Activated CD8-positive, alpha-beta memory T cell treated with anti-CD3 and anti-CD28 coated beads, Interleukin-2, amount 50 U/mL, for 1 hour (primary cell): ENCODE measurements around the gene POC1A.
A peak's percentile ranks its signal among the peaks of the same experiment; 100 is the strongest.

Source experiments
- DNase-seq: peaks from one replicate; pipeline ENCODE4 v3.0.0-alpha.2; 2020; ENCODE audit errors: extremely low read depth

POC1A gene

DNA sequence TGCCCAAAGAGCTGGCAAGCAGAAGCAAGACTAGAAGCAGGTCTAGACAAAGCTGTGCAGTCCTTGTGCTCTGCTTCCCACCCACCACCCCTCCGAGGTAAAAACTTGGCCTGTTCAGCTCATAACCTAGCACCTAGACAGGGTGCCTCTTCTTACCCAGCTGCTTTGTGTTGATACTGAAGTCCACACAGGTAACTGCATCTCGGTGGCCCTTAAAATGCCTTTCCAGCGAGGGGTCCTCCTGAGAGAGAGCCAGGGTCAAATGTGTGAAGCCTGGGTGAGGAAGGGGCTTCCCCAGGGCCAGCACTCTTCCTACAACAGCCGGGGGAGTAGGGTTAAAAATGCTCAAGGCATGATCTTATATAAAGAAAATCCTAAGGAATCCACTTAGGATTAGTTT lies 3.4 kb downstream of the POC1A start:
- DNase-seq: no peak

DNA sequence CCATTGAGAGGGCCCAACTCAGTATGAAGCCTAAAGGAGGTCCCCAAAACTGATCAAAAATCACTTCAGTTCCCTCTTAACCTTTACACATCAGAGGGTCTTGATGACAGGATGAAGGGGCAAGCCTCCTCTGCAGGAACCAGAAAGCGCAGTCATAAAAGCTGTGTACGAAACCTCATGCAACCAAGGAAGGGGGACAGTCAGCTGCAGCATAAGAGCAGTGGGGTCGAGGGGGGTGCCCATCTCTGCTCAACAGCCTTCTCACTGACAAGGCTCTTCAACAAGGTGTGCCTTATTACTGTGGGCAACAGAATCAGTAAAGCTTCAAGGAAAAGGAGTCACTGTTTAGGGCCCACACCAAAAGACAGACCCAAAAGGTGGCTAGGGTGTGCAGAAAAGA lies 3.9 kb downstream of the POC1A start:
- no peak for DNase-seq

DNA sequence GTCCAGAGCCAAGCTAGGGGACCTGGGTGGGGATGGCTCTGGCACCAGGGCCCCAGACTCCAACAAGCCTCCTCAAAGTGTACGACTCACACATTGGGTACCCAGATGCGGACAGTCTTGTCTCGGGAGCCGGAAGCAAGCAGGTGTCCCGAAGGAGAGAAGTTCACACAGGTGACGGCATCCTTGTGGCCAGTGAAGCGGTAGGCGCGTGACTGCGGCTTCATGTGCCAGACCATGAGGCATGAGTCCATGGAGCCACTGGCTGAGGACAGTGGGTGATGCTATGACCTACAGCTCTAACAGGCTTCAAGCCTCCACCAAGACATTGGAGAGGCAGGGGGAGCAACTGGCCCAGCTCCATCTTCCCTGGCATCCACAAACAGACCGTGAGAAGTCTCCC lies 4.5 kb downstream of the POC1A start:
- no peak for DNase-seq

DNA sequence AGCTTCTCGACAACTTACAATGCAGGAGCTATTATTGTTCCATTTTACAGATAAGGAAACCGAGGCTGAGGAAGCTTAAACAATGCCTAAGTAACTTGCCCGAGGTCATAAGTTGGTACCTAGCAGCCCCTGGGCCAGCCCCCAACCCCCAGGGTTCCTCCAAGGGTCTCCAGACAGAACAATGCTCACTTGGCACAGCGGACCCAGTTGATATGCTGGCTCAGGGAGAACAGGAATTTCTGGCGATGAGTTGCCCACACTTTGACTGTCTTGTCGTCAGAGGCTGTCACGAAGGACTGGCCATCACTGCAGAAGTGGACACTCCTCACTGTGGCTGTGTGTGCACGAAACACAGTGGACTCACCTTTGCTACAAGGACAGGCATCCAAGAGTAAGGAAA lies 5.2 kb downstream of the POC1A start:
- no peak for DNase-seq

DNA sequence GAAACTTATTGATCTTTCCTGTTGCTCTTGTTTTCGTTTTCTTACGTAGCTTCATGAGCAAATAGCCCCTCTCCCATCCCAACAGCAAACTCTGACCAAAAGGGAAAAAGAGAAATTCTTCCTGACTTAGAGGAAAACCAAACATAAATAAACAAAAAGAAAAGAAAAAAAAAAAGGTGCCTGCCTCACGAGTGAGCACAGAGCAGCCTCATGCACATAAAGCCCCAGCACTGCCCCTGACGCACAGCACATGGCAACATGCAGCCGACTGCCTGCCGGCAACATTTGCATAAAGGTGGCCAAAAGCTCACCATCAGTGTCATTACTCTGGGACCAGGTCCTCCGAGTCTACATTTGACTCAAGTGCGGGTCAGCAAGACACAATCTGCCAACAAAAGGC lies 6.4 kb downstream of the POC1A start:
- no peak for DNase-seq

DNA sequence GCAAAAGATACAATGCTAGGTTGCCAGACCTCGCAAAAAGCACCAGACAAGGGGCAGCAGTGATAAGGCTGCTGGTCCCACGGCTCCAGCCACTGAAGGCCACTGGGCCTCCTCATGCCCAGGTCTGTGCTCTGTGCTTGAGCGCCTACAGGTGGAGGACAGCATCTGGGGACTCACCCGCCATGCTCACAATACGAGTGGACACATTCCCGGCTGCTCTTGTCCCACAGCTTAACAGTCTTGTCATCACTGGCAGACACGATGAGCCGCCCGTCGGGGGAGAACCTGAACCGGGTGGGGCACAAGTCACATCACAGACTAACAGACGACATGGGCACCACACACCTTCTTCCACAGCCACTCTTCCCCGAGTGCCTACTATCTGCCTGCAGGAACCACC lies 7.4 kb downstream of the POC1A start:
- no peak for DNase-seq

DNA sequence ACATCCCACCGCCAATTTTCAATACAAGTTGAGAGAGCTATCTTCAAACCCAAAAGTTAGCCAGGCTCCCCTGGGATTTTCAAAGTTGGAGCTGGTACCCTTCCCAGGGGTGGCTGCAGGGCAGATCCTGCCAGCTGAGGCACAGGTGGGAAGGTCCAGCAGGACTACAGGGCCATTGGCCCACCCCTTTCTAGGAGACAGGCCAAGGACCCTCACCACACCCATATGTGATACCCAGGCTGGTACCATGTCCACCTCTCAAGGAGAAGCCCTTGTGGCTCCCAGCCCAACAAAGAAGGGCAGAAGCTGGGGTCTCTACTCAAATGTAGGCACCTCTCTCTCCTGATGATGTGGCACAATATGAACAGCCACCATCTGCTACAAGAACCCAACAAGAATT lies 8.0 kb downstream of the POC1A start:
- no peak for DNase-seq

DNA sequence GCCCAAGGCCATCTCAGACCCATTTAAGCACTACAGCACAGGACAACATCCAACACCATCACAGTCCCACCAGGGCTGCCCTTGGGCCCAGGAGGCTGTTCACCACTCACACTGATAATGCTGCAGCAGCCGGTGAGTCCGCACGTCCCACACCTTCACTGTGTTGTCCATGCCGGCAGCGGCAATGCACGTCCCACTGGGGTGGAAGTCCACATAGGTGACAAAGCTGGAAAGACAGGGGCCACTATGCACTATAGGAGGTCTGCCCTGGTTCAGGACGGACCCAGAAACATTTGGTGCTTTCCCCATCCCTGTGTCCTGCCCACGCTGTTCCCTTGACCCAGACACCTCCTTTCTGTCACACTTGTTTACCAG lies 8.5 kb downstream of the POC1A start:
- DNase-seq: no peak

DNA sequence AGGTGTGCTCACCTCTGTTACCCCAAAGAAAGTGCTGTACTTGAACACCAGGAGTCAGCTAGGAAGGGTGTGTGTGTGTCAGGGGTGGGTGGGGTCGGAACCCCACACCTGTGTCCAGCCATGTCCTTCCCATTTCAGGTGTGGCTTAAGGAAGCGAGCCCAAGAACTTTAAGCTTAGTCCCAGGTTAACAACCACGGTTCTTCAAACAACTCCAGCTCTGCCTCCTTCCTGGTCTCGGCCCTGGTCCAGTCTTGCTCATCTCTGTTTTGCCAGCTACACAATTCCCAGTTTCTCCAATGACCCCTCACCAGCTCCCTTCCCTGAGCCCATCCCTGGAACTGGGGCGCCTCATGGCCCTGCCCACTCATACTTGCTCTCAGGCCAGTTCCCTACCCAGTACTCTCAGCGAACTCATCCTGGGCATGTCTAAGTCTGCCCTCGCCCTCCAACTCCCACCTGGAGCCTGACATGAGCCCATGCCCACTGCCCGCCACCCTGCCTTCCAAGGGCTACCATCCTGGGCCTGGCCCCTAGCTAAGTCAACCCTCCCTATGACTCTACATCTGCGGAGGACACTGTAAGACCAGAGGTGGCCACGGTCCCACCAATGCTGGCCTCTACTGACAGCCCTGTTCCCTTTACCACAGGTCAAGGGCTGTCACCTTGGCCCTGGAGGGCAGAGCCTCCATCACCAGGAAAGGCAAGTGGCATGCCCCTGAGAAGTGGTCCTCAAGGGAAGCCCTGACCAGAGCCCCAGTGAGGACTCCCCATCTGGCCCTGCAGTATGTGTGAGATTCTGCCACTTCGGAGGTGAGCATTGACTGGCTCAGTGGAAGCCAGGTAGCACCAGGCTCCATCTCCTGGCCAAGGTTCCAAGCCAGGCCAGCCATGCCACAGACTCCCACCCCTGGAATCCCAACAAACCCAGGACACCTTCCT lies 9.2 kb downstream of the POC1A start:
- no peak for DNase-seq

DNA sequence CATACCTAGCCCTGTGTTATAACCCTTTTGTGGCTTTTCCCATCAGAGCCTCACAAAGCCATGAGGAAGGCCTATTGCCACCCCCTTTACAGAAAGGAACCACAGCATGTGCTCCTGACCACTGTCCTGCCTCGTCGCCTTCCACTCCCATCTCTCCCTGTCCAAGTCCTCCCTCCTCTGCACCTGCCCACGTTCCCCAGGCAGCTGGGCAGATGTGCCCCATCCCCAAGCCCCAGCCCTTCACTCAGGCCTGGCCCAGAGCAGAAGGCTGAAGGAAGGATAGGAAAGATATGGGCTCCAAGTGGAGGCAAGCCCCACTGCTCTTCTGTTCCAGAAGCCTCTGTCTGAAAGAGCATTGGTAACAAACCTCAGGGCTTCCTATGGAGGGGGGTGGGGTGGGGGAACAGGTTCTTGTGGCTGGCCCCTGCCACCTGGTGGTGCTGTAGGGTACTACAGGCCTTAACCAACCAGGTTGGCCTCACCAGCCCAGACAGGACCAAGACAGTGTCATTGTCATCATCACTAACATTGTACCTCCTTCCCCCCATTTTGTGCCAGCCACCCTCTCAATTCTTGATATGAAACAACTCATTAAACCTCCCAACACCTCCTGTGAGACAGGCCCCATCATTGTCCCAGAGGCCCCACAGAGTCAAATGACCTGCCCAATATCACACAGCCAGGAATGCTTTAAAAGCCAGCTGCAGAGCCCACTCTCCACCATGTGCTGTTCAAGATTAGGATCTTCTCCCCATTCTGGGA lies 10.0 kb downstream of the POC1A start:
- peak; percentile 71 for DNase-seq

DNA sequence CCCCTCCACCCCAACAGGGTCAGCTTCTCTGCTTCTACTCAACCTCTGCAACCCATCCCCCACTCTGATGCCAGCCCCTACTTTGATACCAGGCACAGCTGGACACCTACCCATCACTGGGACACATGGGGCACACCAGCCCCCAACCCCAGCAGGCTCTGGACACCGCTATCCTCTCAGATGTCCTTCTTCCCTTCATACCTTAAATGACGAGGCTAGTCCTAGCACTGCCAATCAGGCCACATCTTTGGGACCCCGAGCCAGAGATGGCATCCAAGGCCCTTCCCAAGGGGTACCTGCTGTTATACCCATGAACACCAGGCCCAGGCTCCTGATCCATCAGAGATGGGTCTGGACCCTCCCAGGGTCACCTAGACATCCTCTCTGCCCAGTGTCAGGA lies 10.6 kb downstream of the POC1A start:
- no peak for DNase-seq

DNA sequence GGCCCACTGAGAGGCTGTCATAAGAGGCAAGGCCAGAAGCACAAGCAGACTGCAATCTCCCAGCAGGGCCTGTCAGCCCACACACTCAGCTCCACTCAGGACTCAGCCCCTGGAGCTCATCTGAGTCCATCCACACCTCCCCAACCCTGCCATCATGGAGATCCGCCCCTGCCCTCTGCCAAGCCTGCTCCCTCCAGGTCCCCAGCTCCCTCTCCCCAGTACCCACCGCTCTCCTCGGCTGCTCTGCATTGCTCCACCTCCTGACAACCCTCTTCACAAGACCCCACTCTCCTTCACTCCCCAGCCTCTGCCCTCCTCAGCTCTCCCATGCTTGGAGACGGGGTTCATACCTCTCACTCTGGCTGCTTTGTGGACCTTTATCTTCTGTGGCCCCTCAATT lies 11.1 kb downstream of the POC1A start:
- DNase-seq: no peak

DNA sequence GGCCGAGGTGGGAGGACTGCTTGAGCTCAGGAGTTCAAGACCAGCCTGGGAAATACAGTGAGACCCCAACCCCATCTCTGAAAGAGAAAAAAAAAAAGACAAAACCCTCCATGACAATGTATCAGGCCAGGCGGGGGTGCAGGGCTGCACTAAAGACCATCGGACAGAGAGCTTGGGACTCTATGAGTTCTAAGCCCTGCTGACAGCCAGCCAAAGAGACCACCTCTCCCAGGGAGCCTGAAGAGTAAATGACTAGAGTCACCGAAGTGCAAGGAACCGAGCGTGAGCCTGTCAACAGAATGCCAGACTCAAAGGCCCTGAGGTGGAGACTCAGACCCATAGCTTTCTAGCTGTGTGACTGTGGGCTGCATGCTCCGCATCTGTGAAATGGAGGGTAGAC lies 12.5 kb downstream of the POC1A start:
- no peak for DNase-seq

DNA sequence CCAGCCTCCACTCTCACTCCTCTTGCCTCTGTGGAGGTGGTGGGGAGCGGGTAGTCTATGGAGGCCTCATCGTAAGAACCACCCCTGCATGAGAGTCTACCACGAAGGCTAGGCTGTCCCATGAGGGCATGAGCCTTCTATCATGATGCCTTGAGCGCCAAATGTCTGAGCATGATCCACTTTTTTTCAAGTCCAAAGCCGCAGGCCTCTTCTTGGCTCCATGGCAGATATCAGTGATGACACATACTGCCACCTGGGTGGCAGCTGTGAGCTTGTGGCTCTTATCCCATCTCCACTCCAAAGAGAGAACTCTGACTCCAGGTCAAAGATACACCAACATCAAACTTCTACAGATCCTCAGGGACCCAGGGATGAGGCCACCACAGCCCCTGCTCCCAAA lies 13.5 kb downstream of the POC1A start:
- no peak for DNase-seq

DNA sequence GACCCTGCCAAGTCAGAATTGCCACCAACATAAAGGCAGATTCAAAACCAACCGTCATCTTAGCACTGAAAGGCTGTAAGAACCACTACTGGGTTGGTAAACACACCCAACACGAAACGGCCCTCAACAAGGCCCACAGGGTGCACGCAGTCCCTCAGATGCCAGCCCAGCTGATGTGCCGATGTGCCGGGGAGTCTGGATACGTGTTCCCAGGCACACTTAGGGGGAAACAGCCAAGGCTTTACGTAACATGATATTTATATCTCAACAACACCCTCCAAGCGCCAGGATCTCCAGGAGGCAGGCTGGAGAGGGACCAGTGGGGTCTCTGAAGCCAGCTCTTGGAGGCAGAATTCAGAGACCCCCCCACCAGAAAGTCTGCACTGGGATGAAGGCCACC lies 14.2 kb downstream of the POC1A start:
- DNase-seq: no peak

DNA sequence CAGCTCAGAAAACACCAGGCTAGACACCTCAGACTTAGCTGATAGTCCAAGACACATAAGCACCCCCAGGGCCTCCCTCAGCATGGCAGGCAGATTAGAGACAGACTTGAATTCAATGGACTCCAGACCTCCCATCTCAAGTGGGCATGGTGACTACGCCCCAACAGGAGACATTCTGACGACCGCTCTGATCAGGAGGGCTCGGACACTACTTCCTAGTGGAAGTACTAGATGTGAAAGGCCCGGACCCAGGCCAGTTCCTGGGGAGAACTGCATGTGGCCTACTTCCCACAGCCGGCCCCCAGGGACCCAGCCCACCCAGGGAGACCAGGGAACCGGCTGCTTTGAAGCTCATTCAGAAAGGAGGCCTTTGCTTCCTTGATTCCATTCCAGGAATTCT lies 16.9 kb downstream of the POC1A start:
- no peak for DNase-seq

DNA sequence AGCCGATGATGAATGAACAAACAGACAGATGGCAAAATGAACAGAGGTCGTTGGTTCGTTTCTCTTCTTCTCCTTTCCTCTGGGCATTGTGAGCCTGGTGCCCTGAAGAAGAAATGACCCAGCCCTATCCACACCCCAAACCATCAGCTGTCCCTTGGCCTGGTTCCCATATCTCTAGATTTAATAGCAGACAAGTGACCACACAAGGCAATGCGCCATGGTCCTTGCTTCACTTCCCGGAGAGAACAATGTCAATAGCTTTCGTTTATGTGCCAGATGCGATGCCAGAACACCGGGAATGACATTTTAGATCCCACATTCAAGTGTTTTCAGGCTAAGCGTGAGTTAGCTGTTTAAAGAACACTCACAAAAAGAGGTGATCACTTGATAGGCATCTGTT lies 17.7 kb downstream of the POC1A start:
- DNase-seq: no peak

DNA sequence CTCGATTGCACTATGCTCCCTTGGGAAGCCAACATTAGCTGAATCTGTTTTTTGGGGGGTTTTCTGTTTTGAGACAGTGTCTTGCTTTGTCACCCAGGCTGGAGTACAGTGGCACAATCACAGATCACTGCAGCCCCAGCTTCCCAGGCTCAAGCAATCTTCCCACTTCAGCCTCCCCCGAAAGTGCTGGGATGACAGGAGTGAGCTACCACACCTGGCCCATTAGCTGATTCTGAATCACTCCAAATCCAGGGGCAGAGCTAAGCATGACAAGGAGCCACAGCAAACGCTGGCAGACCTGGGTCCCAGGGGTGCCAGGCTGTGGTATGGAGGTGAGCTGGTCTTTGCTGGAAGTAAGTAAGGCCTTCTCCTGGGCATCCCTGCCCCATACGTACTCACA lies 18.9 kb downstream of the POC1A start:
- DNase-seq: no peak

DNA sequence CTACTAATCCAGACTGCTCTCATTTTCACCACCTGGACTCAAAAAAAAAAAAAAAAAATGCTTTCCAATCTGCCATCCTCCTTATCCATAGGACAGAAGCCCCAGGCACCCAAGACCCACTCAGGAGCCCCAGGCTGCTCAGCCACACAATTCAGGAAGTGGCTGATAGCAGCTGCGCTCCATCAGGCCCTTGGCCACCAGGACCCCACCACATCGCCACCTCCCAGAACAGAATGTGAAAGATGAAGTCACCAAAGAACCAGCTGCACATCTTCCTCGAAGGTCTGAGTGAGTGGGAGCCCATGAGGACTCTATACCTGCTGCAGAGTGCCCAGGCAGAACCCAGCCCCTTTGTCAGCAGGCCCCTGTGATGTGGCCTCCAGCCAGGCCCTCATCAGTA lies 19.5 kb downstream of the POC1A start:
- no peak for DNase-seq

DNA sequence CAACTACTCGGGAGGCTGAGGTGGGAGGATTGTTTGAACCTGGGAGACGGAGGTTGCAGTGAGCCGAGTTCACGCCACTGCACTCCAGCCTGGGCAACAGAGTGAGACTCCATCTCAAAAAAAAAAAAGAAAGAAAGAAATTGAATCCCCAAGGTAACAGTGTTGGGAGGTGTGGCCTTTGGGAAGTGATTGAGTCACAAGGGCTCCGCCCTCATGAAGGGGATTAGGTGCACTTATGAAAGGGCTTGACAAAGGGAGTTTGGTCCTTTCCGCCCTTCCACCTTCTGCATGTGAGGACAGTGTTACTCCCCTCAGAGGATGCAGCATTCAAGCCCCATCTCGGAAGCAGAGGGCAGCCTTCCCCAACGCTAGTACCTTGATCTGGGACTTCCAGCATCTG lies 21.3 kb downstream of the POC1A start:
- DNase-seq: no peak

DNA sequence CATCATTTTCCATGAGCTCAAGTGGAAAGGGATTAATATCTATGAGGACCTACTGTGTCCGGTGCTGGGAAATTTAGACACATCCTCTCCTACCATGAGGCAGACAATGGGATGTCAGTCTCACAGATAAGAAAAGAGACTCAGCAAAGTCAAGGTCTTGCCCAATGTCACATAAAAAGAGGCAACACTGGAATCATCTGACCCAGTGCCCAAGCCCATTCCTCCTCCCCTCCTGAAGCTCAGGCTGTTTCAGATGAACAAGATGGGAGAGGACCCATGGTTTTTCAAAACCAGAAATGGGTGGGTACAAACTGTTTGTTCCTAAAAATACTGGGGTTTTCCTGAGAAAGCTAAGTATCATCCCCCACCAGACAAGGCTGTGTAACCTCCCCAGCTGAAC lies 22.2 kb downstream of the POC1A start:
- DNase-seq: no peak

DNA sequence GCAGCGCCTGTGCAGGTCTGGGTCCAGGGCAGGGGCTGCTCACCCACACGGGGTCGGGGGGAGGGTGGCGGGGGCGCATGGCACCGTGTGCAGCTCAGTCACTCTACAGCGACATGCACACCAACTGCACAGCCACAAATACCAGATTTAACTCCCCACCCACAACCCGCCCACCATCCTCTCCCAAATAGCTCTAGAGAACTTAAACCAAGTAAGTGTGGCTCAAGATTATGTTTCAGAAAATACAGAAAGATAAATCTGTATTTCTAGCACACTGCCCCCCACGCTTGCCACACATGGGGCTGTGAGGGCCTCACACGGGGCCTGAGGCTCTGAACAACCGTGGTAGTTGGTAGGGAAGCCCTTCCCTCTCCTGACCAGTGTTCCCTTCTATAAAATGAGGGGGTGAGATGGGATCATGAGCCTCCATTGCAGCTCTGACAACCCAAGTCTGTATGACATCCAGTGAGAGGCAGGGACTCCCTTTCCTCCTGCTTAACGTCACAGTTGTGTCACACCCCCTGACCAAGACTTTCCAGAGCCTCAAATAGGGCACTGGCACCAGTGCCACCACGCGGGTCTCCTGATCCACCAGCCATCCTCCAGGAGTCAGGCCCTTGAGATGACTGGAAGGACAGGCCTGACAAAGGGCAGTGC lies 23.1 kb downstream of the POC1A start:
- no peak for DNase-seq
